GM21619 (cell line): ENCODE data around the gene TLK1.
"Not testable (repeated sequence)": the region's sequence is repeated elsewhere in the genome, so short reads cannot be mapped to it uniquely, and the experiment has no call there.

Experiments used
- ATAC-seq: cut with Tn5 transposase; IDR thresholded peaks from one replicate; pipeline ENCODE4 v1.9.1; 2021; ENCODE audit not compliant: unreplicated experiment

The TLK1 gene

DNA sequence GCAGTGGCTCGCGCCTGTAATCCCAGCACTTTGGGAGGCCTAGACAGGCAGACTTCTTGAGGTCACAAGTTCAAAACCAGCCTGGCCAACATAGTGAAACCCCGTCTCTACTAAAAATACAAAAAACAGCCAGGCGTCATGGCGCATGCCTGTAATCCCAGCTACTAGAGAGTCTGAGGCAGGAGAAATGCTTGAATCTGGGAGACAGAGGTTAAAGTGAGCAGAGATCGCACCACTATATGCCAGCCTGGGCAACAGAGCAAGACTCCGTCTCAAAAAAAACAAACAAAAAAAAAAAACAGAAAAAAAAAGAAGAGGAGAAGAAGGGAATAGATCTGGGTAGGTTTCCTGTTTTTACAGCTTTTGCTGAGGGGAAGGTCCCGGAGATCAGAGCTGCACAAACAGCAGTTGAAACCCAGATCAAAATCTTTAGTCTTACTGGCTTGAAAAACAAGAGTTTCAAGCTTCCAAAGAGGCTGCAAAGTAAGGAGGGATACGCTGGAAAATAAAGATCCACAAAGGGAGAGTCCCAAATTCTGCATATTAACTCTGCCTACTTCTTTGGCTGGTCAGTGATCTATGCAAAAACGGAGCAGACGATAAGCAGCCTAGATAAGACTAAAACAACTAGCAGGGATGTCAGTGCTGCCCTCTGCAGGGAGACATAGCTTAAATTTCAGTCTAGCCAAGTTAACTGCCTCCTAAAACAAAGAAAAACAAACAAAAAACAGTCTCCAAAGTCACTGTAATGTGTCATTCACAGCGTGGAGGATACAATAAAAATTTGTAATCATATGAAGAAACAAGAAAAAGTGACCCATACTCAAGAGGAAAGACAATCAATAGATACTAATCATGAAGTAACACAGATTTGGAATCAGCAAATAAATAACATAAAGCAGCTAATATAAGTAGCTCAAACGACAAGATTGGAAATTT, 74.1 kb downstream of the TLK1 start:
- no peak for ATAC-seq

DNA sequence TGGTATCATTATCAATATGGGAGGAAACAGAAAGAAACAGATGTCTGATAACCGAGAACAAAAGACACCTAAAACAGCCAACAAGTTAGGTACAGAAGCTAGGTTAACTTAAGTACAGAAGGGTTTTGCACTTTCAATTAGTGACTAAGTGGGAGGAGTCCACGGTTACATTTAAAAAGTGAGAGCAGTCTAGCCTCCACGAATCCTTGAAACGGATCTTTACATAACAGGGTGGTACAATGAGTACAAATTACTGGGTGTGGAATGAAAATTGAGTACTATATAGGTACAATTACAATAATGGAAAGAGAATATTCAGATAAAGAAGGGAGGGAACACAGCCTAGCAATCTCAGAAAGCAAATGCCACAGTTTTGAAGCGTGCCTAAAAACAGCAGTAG, 76.6 kb downstream of the TLK1 start:
- ATAC-seq, result no peak

DNA sequence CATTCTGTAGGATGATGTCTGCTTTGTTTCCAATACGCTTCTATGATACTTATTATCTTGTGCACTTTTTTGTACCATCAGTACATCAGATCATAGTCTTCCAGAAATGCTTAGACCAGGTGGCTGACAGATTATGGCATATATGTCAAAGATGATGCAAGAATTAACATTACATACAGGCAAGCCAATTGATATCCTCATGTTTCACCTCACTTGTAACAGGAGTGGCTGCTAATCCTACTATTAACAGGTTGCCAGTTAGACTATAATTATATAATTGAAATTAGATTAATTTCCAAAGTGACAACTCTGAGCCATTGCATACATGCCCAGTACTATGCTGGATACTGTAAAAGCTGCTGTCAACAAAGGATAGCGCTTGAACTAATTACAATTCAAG, 77.2 kb downstream of the TLK1 start:
- ATAC-seq, result no peak

DNA sequence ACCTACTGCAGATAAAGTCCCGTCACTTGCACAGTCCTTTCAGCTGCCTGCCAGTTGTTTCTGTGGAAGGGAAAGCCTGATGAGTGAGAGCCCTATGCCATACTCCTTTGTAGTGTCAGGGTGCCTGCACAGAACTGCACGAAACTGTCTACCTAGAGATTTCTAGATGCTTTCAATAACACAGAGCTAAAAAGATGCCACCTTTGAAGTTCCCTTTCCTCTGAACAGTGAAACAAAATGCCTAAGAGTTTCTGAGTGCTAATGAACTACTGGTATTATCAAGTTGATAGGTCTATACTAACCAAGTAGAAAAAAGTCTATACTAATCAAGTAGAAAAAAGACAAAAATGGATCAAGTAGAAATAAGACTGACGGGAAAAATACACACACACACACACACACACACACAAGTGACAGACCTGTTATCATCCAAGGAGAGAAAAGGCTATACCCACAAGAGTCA, 79.0 kb downstream of the TLK1 start:
- no peak for ATAC-seq

DNA sequence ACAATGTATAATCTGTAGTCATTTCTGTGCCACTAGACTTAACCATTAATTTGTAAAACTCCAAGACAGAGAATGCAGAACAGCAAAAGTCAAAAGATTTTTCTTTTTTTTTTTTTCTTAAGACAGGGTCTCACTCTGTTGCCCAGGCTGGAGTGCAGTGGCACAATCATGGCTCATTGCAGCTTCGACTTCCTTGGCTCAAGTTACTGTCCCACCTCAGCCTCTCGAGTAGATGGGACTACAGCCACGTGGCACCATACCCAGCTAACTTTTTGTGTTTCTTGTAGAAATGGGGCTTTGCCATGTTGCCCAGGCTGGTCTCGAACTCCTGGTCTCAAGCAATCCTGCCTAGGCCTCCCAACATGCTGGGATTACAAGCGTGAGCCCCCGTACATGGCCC, 80.1 kb downstream of the TLK1 start:
- no peak for ATAC-seq

DNA sequence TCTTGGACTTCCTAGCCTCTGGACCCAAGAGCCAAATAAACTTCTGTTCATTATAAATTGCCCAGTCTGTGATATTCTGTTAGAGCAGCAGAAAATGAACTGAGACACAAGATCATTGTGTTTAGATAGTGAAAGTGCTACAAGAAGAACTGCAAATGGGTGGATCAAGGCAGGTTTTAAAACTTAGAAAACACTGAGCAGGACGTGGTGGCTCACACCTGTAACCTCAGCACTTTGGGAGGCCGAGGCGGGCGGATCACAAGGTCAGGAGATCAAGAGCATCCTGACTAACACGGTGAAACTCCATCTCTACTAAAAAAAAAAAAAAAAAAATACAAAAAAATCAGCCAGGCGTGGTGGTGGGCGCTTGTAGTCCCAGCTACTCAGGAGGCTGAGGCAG, 84.3 kb downstream of the TLK1 start:
- ATAC-seq, result not testable (repeated sequence)

DNA sequence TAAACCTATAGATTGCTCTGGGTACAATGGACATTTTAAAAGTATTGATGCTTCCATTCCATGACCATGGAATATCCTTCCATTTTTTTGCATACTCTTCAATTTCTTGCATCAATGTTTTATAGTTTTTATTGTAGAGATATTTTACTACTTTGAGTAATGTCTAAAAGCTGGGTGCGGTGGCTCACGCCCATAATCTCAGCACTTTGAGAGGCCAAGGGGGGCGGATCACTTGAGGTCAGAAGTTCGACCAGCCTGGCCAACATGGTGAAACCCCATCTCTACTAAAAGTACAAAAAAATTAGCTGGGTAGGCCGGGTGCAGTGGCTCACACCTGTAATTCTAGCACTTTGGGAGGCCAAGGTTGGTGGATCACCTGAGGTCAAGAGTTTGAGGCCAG, 88.5 kb downstream of the TLK1 start:
- no peak for ATAC-seq

DNA sequence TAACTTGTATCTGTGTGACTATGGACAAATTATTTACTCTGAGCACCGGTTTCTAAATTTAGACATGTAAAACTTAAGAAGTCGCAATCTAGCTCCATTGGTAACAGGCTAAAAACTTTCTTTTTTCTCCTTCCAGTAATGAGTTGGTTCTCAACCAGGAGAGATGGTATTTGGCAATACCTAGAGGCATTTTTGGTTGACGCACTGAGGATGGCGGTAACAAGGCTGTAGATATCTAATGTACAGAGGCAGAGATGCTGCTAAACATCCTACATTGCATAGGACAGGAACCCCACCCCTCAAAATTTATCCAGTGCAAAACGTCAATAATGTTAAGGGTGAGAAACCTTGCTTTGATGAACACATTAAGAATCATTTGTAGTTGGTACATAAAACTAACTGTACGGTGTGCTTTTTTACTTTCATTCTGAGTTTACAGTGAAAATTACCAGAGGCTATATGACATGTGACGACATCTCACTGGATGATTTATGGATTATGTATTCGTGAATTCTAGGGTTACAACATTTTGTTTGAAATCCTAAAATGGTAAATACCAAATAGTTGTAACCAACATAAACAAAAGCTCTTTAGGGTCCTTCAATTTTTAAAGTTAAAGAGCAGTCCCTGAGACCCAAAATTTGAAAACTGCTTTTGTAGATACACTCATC, 91.3 kb downstream of the TLK1 start:
- no peak for ATAC-seq

DNA sequence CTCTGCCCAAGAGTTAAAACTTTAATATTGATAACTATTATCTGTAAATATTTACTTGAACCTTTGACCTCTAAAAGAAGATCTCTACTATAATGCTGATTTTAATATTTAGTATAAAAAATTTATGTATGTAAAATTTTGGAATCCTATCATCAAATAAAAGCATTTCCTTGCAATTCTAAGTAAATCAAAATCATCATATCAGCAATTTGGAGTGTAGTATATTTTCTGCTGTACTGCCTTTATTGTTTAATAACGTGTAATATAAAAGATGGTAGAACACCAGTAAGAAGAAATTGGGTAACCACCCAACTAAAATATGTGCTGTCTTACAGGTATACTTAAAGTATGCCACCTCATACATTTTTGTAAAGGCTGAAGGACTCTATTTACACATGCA, 94.6 kb downstream of the TLK1 start:
- ATAC-seq, result no peak

DNA sequence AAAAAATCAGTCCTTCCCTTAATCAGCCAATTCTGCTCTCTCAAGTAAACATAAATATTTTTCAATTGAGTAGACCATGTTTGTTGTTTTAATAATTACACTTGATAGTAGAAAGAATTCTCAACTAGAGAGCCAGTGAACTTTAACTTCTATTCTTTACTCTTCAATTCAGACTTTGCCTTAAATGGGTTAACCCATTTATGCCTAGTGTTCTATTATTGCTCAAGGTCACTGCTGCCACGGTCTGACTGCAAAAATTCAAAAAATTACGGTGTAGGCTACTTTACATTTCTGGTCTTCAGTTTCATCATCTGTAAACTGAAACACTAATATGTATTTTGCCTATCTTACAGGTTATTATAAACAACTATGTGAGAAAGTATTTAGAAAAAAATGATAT, 103.1 kb downstream of the TLK1 start:
- ATAC-seq, result no peak

DNA sequence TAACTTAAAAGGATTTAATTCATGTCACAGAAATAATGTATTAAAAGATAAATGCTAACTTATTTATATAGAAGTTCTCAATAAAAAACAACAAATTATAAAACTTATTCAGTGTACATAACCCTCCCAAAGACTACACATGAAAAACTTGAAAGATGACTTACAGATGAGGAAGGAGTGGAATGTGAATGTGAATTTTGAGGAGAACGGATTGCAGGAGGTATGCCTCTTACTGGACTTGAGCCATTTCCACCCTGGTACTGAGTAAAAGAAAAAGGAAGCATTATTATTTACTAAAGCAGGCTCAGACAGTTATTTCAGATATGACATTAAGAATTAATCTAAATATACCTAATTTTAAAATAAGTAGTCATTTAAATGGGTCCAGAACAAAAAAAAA, 104.4 kb downstream of the TLK1 start:
- ATAC-seq, result no peak

DNA sequence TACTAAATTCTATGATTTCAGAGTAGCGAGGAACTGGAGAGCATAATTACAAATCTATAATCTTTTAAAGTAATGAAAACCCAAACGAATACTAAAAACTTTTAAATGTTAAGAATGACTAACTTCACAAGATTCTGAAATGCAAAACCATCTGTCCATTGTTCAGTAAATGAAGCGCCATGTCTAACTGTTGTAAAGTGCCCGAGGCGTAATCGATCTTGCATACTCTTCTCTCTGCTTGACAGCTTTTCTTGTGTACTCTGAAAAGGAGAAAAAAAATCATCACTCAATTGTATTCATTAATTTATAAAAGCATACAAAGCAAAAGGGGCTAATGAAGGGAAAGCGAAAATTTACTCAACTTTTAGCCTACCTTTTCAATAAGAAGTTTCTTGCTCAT, 111.0 kb downstream of the TLK1 start:
- ATAC-seq, result no peak

DNA sequence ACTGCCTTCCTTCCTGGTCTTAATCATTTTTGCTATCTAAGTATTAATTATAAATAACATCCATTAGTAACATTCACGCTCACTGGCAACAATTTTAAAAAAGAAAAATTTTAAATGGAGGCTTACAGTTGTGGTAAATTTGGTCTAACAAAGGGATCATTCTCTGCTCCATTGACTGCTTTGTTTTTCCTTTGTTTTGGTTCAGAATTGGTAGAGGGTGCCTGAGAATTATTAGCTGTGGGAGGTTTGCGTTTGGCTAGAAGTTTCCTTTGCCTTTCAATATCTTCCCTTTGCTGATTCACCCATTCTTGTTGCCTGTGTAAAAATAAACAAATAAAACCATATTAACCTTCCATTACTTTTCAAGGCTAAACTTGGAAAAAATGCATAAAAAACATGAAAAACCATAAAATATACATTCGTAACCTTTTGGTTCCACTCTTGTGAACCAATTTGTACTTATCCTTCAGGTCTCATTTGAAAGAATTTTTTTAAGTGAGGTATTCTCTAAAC, 114.6 kb downstream of the TLK1 start:
- ATAC-seq, result no peak

DNA sequence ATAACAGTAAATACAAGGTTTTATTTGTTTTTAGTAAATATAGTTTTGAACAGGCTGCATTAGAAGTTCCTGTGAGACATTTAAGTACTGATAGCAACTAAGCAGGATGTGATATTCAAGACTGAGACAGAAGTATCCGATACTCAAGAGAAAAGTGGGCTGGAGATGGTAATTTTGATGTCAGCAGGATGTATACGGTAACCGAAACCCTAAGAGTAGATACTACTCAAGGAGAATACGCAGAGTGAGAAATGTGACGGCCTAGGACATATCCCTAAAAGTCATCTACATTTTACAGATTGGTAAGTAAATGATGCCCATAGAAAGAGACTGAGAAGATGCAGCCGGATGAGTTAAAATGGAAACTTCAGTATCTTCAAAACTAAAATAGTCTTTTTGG, 116.3 kb downstream of the TLK1 start:
- no peak for ATAC-seq

DNA sequence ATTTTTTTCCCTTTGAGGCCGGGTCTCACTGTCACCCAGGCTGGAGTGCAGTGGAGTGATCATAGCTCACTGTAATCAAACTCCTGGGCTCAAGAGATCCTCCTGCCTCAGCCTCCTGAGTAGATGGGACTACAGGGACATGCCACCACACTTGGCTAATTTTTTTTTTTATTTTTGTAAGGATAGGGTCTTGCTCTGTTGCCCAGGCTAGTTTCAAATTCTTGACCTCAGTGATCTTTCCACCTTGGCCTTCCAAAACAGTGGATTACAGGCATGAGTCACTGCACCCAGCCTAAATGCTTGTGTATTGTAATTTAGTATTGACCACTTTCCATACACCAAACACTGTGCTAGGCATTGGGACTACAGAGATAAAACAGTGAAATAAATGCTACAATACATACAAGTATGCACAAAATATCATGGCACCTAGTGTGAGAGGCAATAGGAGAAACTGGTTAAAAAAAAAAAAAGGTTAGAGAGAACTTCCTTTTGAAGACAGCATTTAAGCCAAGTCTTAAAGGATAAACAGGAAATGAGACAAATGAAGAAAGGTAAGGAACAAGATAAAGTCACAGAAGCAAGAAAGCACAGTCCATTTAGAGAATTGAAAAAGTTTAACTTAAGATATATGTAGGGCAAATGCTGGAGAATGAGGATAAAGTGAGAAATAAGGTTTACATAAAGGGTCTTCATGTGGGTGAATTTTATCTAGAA, 118.3 kb downstream of the TLK1 start:
- ATAC-seq, result no peak

DNA sequence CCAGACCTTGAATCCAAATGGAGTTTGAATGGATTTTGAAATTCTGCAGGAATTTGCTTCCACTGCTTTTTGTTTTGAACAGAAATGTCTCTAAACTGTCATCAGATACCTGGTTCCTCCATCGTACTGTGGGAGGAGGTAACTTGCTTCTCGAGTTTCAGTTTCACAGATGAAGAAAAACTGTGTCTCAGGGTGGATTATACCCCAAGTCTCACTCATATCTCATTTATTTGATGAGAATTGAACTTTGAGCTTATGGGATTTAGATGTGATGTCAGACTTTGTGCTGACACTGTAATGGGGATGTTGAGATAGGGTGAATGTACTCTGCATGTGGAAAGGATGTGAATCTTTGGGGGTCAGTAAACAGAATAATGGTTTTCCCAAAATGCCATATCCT, 124.2 kb downstream of the TLK1 start:
- ATAC-seq, result no peak

DNA sequence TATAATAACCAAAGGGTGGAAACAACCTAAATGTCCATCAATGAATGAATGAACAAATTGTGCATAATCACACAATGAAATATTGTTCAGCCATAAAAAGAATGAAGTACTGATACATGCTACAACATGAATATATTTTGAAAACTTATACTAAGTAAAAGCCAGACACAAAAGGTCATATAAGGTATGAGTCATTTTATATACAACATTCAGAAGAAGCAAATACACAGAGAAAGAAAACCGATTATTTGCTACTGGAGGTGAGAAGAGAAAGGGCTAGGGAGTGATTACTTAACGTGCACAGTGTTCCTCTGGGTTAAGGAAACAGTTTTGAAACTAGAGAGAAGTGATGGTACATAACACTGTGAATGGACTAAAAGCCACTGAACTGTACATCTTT, 126.4 kb downstream of the TLK1 start:
- ATAC-seq, result no peak

DNA sequence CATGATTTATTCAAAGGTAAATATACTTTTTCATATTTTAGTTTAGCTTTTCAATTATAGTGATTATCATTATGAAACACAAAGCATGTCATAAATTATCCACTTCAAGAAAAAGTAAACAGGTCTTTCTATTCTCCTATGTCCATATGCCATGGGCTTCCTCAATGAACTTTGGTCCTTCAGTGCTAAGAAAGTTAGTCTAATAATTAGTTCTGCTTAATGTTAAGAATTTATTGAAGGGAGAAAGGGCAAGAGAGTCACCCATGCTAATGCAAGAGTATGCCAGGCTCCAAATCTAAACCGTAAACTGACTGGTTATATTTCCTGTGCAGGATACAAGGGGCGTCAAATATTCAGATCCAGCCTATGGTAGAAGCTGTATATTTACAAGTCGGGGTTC, 135.5 kb downstream of the TLK1 start:
- ATAC-seq, result no peak

DNA sequence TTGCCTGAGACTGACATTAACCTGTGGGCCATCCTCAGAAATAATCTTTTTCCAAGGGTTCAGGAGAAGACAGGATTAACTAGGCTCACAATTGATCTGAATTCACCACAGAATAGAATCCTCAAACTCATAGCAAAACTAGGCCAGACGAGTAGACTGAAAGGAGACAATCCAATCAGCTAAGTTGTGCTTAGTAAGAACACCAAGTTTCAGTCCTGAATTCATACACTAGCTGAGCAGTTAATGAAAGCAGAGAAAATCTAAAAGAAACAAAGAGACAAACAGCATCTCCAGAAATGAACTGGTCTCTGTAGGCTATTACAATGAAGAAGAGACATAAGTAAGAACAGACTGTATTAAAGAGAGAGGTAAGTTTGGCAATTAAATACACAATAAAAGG, 142.2 kb downstream of the TLK1 start:
- peak; percentile 95 for ATAC-seq

DNA sequence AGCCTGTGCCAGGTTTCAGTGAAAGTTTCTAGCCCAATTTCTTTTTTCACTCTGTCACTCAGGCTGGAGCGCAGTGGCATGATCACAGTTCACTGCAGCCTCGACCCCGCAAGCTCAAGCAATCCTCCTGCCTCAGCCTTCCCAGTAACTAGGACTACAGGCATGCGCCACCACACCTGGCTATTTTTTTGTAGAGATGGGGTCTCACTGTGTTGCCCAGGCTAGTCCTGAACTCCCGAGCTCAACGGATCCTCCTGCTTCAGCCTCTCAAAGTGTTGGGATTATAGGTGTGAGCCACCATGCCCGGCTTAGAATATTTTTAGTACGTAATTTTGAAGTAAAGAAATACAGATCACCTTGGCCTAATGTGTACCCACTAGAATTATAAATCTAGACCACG, 144.6 kb downstream of the TLK1 start:
- no peak for ATAC-seq

DNA sequence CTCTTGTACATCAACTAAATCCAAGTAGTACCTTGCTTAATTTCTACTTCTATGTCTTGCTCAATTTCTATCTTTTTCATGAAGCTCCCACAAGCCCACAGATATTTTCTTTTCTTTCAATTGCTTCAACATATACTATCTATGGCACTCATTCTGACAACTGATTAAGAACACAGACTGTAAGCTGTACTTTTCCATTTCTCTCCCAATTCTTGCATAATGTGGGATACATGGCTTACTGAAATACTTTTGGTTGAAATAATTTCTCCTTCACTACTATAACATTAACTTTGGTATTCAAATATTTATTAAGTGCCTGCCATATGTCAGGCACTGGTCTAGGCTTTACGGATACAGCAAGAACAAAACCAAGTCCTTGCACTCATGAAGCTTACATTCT, 146.8 kb downstream of the TLK1 start:
- ATAC-seq, result no peak

DNA sequence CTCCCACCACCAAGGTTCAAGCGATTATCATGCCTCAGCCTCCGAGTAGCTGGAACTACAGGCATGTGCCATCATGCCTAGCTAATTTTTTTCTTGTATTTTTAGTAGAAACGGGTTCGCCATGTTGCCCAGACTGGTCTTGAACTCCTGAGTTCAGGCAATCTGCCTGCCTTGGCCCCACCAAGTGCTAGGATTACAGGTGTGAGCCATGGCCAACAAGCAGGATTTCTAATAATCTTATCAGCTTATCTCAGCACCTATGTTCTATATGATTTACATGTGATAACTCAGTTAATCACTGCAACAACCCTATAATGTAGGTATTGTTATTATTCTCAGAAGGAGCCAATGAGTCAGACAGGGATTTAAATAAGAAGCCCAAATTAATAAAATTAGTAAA, 151.3 kb downstream of the TLK1 start:
- no peak for ATAC-seq
